Pons (tissue), 1 donor: ENCODE measurements around the gene PBX2.
A peak's percentile ranks its signal among the peaks of the same experiment; 100 is the strongest.
"Not testable (repeated sequence)": the region's sequence is repeated elsewhere in the genome, so short reads cannot be mapped to it uniquely, and the experiment has no call there.

Experiments
- DNase-seq: peaks from one replicate; pipeline ENCODE4 v3.0.0-alpha.2; 2016; ENCODE audit warnings: low spot score

PBX2 gene

GRCh38 chr6:32186151-32186840 is 3.7 kb downstream of the PBX2 start:
- DNase-seq = not testable (repeated sequence)

- DNase-seq = not testable (repeated sequence)
Observed at GRCh38 chr6:32185681-32186131, 4.3 kb downstream of the PBX2 start.

- DNase-seq = no peak
Observed at GRCh38 chr6:32184084-32184640, 5.8 kb downstream of the PBX2 start, which contains the start of gene AGER. Gene AGER, minus strand, starts transcription at chr6:32184253. Its CDS starts 31 bp downstream, at chr6:32184222.

DNA sequence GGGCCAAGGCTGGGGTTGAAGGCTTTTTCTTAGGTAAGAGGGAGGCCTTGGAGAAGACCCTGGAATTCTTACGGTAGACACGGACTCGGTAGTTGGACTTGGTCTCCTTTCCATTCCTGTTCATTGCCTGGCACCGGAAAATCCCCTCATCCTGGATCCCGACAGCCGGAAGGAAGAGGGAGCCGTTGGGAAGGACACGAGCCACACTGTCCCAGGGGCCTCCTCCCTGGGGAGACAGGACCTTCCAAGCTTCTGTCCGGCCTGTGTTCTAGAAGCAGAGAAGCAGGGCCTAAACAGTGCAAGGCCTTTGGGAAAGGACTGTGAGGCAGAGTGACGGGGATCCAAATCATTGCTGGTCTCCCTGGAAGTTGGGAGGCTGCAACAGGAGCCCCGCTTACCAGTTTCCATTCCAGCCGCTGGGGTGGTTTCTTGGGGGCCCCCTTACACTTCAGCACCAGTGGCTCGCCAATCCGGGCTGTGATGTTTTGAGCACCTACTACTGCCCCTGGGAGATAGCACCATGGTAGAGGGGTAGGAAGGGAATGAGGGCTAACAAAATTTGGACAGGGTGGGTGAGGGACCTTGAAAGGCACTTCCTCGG is 6.4 kb downstream of the PBX2 start:
- DNase-seq = no peak

DNA sequence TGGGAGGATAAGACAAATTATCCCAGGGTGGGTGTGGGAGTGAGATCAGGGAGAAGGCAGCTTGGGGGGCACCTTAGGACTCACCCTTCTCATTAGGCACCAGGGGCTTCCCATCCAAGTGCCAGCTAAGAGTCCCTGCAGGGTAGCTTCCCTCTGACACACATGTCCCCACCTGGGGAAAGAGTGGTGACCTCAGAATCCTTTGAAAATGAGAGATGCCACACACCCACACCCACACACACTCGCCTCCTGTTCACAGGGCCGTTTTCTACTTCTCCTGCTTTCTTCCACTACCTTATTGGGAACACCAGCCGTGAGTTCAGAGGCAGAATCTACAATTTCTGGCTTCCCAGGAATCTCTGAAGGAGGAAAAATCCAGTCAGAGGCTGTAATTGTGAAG is 7.0 kb downstream of the PBX2 start:
- DNase-seq = no peak

DNA sequence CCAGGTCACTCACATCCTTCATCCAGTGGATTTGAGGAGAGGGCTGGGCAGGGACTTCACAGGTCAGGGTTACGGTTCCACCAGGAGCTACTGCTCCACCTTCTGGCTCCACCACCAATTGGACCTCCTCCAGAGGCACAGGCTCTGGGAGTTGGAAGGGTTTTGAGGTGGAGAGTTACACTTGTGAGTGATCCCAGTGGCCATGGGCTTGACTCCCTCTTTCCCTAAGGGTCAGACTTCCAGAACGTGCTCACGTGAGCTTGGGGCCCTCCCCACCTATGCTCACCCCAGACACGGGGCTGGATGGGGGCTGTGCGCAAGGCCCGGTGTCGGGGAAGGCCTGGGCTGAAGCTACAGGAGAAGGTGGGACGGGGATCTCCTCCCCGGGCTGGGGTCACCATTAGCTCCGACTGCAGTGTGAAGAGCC is 7.4 kb downstream of the PBX2 start:
- DNase-seq = no peak

- DNase-seq = no peak
Observed at GRCh38 chr6:32181915-32182529, 8.0 kb downstream of the PBX2 start.

GRCh38 chr6:32181148-32181702 is 8.8 kb downstream of the PBX2 start:
- DNase-seq = no peak

DNA sequence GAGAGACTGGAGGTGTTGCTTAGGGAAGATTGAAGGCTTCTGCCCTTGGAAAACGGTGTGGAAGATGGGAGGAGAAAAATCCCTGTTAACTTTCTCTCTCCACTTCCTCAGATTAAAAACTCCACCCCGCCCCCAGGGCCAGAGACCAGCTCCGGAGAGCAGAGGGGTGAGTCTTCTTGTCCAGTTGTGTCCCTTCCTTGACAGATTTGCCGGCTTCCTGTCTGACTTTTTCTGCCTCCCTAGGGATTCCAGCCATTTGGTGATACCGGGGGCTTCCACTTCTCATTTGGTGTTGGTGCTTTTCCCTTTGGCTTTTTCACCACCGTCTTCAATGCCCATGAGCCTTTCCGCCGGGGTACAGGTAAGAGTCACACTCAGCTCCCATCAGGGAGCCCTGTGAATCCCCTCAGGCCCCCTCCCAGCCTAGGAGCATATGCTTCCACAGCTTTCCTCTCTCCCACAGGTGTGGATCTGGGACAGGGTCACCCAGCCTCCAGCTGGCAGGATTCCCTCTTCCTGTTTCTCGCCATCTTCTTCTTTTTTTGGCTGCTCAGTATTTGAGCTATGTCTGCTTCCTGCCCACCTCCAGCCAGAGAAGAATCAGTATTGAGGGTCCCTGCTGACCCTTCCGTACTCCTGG is 10.1 kb downstream of the PBX2 start:
- DNase-seq = no peak

DNA sequence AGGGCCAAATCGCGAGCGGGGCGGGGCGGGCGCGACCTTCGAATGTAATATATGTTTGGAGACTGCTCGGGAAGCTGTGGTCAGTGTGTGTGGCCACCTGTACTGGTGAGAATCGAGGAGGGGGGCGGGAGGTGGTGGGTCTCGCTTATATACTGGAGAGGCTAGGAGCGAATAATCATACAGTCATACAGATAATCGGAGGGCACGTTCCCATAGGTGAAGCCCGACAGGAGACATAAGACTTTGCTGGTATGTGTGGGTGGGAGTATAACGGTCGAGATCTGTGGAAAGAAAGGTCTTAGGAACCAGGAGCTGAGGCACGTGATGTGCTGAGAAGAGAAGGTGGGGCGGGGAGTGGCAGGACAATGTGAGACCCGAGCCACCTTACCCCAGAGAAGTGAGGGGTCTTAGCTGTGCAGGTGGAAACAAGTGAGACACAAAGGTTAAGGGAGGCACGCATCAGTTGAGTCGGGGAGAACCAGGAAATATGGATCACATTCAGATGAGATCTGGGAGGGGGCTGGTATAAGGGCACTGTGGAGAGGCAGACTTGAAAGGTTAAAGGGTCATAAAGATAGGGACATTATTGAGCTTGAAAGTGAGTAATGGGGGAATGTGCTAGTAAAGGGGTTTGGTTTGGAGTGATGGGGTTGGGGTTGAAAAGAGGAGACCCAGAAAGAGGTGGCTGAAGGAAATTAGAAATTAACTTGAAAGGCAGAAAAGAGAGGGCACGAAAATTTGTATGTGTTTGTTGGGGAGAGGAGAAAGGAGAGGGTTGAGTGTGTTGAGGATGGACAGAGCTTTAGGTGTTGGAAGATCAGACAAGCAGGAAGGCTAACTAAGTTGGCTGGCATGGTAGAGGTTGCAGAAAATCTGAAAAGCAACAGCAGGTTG is 11.2 kb downstream of the PBX2 start:
- peak; percentile 48 for DNase-seq

DNA sequence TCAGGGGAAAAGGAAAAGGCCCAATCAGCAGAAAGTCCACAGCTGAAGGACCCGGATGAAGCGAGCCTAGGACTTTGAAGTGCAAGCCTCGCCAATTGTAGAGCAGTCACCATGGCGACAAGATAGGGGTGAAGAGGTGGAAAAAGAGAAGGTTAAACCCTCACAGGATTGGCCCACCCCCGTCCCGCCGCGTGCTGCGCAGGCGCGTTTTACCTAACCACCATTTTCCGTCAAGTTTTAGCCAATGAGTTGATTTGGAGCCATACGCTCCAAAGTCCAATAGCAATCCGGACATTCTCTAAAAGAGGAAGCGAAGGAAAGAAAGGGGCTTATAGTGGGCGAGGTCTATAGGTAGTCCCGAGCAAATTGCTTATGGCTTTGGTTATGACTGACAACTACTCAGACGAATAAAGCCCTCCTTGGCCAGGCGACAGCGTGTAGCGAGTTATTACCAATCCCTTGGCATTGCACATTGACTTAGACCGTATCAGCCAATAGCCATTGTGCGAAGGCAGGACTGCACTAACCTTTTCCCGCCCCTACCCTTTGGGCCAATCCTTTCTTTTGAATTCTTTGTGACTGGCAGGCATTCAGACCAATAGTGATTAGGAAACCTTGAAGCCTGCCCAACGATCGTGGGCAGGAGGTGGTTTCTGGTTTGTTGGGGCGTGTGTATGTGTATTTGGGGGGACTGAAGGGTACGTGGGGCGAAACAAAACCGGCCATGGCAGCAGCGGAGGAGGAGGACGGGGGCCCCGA is 12.0 kb downstream of the PBX2 start, which contains the start of gene RNF5:
Gene RNF5, plus strand, starts transcription at position 618 of the 759 bp plus-strand sequence. Its CDS starts 107 bp downstream, at position 725.
- peak; percentile 100 for DNase-seq

DNA sequence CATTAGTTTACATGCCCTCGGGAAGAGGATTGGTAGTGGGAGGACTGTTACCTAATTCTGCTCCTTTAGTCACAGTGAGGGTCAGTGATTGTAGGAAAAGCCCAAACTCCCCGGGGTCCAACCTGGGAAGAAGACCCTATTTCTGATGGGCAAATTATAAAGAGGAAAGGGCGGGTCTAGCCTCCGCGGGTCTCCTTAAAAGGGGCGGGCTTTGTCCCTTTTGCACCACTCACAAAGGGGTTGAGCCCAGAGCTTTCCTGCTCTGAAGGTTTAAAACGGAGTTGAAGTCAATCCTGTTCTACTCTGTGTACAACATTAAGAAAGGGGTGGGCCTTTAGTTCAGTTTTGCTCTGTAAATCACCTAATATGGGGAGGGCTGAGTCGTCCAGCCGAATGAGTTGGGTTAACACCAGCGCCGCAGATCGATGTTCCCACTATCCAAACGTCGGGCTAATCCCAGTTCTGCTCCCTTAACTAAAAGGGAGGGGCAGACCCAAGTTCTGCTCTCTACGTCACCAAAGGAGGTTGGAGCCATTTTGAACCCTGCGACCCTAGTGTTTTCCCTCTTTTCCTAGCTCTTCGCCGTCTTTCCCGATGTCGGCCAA is 12.7 kb downstream of the PBX2 start:
- DNase-seq = no peak

GRCh38 chr6:32176476-32177182 is 13.4 kb downstream of the PBX2 start:
- DNase-seq = peak; percentile 72

DNA sequence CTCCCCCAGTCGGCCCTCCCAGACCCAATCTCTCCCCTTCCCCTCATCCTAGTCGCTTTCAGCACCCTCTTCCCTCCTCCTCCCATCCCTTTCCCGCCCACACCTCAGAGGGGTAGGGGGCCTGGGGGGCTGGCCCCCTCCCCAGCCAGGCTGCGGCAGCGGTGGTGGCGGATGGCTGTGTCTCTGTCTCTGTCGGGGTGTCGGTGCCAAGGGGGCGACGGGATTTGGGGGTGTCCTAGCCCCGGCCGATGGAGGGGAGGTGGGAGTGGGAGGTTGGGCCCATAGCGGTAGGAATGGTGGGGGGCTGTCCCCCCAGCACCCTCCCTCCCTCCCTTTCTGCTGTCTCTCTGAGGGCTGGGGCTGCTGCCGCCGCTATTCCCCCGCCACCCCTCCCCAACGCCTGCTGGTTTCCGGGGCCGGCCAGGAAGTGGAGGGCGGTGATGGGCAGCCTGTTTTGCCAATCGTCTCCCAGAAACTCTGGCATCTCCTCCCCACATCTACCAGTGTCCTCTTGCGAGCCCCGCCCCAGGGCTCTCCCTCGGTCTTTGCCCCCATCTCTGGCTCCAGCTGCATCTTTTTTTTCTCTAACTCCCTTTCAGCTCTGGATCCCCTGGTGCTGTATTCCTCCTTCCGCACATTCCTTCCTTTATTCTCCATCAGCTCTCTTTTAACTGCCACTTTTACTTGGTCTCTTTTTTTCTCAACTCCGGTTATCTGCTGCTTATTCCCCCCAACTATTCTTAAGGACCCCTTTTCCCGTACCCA is 14.1 kb downstream of the PBX2 start, which contains the start of gene AGPAT1:
Gene AGPAT1, minus strand, starts transcription at position 374 of the 765 bp plus-strand sequence. CDS start 4,588 bp downstream, outside the sequence.
- DNase-seq = peak; percentile 98

- DNase-seq = no peak
Observed at GRCh38 chr6:32175322-32175710, 14.7 kb downstream of the PBX2 start.

GRCh38 chr6:32174416-32174815 is 15.6 kb downstream of the PBX2 start:
- no peak for DNase-seq

DNA sequence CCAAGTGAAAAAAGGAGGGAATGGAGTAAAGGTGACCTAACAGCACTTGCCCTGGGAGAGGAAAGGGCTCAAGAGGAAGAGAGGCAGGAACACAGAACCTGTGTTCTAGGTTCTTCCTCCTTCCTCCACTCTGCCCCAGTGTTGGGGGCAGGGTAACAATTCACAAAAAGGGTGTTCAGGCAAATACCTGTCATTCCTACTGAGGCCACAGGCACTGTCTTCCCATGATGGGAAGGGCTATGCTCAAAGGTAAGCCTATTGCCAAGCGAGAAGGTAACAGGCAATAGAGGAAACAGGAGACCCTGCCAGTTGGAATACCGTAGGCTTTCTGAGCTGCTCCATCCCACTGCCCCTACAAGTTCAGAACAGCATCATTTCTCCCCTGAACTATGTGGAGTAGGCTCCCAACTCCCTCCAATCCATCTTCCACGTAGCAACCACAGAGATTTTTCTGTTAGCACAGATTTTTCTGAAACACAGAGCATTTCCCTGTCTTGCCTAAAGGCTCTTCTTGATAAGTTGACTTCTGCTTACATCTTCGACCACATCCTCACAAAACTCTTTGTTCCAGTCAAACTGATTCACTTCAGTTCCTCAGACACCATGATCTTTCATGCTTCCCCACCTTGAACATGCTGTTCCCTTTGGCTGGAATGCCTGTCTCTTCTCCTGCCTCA is 16.8 kb downstream of the PBX2 start:
- DNase-seq = no peak

GRCh38 chr6:32171234-32171633 is 18.8 kb downstream of the PBX2 start:
- no peak for DNase-seq
